Upper lobe of left lung (tissue), 6 donors: ENCODE data around the gene RAB44. TPM values are rescaled to one million over a fixed set of nuclear protein-coding genes. Genes with fewer than 3 reads are reported as not detected.

Source experiments
- ATAC-seq, 2 donors: fragments of 200-7000 bp; cut with Tn5 transposase; one replicate each; pipeline ENCODE4 v1.9.1; 2022; ENCODE audit warnings: mild to moderate bottlenecking in 2 of 2, moderate library complexity in 2 of 2; ENCODE audit not compliant: low FRiP score in 2 of 2
- DNase-seq, 2 donors: peaks; one replicate each; pipeline ENCODE4 v3.0.0-alpha.2; 2019 to 2020
- H3K27ac ChIP-seq, 4 donors: fragments of 200-600 bp; sonication (generic); one replicate each; pipeline ENCODE4 v1.5.1; 2016 to 2019
- H3K27me3 ChIP-seq, 4 donors: fragments of 200-600 bp; sonication (generic); one replicate each; pipeline ENCODE4 v1.5.1; 2017 to 2019
- H3K36me3 ChIP-seq, 4 donors: fragments of 200-600 bp; sonication (generic); one replicate each; pipeline ENCODE4 v1.5.1; 2016 to 2019
- H3K4me1 ChIP-seq, 4 donors: fragments of 200-600 bp; sonication (generic); one replicate each; pipeline ENCODE4 v1.5.1; 2018 to 2019
- H3K4me3 ChIP-seq, 4 donors: fragments of 200-600 bp; sonication (generic); one replicate each; pipeline ENCODE4 v1.5.1; 2017 to 2019; ENCODE audit warnings: mild to moderate bottlenecking in 2 of 4, moderate library complexity in 1 of 4
- H3K9me3 ChIP-seq, 4 donors: fragments of 200-600 bp; sonication (generic); one replicate each; pipeline ENCODE4 v1.5.1; 2018 to 2019
- EP300 ChIP-seq, 4 donors: sonication (generic); formaldehyde crosslinking; IDR thresholded peaks; one replicate each; pipeline ENCODE4 v1.5.1; 2017; ENCODE audit warnings: antibody characterized with exemption in 4 of 4, control low read depth in 2 of 4
- POLR2A ChIP-seq, 4 donors: fragments of 450-650 bp; IDR thresholded peaks; one replicate each; pipeline ENCODE4 v1.5.1; 2016 to 2017; ENCODE audit warnings: antibody characterized with exemption in 4 of 4, mild to moderate bottlenecking in 2 of 4
- POLR2AphosphoS5 ChIP-seq, 2 donors: sonication (generic); formaldehyde crosslinking; IDR thresholded peaks; one replicate each; pipeline ENCODE4 v1.5.1; 2017; ENCODE audit warnings: antibody characterized with exemption in 2 of 2
- WGBS, 2 donors: methylation state at CpG; one replicate each; pipeline ENCODE4 v1.1.5; 2017 to 2018; 5-methylcytosine and 5-hydroxymethylcytosine counted together
- total RNA-seq, 6 donors: library from RNA; depleted of rRNA in 4 of 6; stranded (reverse); fragments of >200 nt in 4 of 6; gene quantifications; one replicate each; pipeline versions ENCODE4 v1.1.0 to v1.2.1, GENCODE V29; 2016 to 2021
- TF ChIP-seq, protein P1 (sequence below), 6 experiments: fragments of 450-650 bp in 4 of 6; fragments of 200-600 bp in 2 of 6; sonication (generic) in 2 of 6; IDR thresholded peaks; one replicate each; pipeline ENCODE4 v1.5.1; 2016 to 2019; ENCODE audit warnings: antibody characterized with exemption in 6 of 6
- donor health status: DM: no; HTN: no; CAD: no; lungs with moderate emphysema.
- donor health status: DM: no; HTN: yes; CAD: no; lungs with severe emphysema.

RAB44 gene
- total RNA-seq, 6 donors from 2014 or later: 0.20 to 3.1 (median 1.2) TPM

DNA sequence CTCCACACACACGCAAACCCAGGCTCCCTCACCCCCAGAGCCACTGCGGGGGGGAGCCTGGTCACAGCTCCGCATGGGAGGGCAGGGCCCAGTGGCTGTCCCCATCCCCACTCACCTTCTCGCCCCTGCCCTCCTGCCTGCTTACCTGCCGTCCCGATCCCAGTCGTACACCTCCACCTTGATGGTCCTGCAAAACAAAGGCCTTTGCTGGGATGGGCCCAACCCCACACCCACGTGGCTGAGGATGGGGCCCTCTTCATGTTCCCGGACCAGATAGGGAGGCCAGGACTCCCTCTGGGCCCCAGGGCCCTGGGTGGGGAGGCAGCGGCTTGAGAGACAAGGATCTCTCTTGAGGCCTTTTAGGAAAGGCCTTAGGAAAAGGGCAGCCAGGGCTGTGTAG lies 67.6 kb downstream of the RAB44 start:
- WGBS, 2 donors: 58 to 83% methylated on average over 5 to 10 of the region's 10 CpGs
- H3K36me3 ChIP-seq: no peaks in the 10 kb centered on the region

DNA sequence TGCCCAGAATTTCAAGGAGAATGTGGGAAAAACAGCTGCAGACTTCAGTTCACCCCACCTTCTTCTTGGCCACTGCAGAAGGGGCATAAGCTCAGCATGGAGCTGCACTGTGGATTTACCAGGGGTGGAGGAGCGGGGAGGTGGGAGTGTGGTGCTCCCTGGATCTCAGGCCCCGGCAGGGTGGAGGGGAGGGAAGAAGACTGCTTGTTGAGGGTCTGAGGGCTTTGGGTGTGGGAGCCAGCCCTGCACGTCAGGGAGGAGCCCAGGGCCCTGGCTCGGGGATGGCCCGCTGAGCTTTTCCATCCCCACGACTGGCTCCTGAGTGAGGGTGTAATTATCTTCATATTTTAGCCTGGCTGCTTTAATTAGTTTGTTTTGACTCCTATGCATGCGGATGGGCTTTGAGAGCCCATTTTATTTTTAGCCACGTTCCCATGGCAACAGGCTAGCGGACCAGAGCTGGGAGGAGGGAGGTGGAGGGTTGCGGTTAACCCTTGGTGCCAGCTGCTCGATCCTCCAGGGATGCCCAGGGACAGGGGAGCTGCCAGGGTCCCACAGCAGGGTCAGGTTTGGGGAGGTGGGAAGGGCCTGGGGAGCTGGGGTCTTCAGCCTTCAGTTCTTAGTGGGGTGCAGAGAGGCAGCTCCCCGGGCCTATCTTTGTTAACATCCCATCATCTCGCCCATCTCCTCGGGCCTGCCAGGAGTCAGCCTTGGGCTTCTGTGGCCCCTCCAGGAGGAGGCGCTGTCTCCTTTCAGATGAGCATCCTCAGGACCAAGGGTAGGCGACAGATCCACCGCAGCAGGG lies 68.2 kb downstream of the RAB44 start:
- Histone ChIP-seq H3K27me3 (no peaks in the 10 kb centered on the region), H3K27ac (no peak overlapping the region), H3K36me3 (no peaks in the 10 kb centered on the region), H3K9me3 (no peaks in the 10 kb centered on the region), H3K4me3 (no peak overlapping the region), H3K4me1 (peaks cover 13 to 21% (median 15%) of the 10 kb centered on the region in 4 donors)
- DNase-seq: peak; percentile 22 to 84
- ATAC-seq: peak; percentile 87 to 91
- TF ChIP-seq, protein P1, sequence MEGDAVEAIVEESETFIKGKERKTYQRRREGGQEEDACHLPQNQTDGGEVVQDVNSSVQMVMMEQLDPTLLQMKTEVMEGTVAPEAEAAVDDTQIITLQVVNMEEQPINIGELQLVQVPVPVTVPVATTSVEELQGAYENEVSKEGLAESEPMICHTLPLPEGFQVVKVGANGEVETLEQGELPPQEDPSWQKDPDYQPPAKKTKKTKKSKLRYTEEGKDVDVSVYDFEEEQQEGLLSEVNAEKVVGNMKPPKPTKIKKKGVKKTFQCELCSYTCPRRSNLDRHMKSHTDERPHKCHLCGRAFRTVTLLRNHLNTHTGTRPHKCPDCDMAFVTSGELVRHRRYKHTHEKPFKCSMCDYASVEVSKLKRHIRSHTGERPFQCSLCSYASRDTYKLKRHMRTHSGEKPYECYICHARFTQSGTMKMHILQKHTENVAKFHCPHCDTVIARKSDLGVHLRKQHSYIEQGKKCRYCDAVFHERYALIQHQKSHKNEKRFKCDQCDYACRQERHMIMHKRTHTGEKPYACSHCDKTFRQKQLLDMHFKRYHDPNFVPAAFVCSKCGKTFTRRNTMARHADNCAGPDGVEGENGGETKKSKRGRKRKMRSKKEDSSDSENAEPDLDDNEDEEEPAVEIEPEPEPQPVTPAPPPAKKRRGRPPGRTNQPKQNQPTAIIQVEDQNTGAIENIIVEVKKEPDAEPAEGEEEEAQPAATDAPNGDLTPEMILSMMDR (IDR thresholded peaks at IDR 0.05): peak; percentile 79 to 92 (median 87)
- TF ChIP-seq EP300 (IDR thresholded peaks at IDR 0.05): no peak
- peak in 1 of 2 donors; percentile 40 for TF ChIP-seq POLR2AphosphoS5 (IDR thresholded peaks at IDR 0.05)
- WGBS, 2 donors: 35 to 44% methylated on average over 15 to 16 of the region's 17 CpGs

More for the DNA sequence above, 67.6 kb downstream of the RAB44 start:
- Histone ChIP-seq H3K4me1 (peaks cover 8 to 17% (median 13%) of the 10 kb centered on the region in 4 donors), H3K27ac (no peak overlapping the region), H3K9me3 (no peaks in the 10 kb centered on the region), H3K4me3 (no peak overlapping the region), H3K27me3 (no peaks in the 10 kb centered on the region)
- ATAC-seq (no peak), DNase-seq (no peak)
- TF ChIP-seq, protein P1 (IDR thresholded peaks at IDR 0.05): no peak
- TF ChIP-seq POLR2A (IDR thresholded peaks at IDR 0.05) (no peak), POLR2AphosphoS5 (IDR thresholded peaks at IDR 0.05) (no peak), EP300 (IDR thresholded peaks at IDR 0.05) (no peak)

DNA sequence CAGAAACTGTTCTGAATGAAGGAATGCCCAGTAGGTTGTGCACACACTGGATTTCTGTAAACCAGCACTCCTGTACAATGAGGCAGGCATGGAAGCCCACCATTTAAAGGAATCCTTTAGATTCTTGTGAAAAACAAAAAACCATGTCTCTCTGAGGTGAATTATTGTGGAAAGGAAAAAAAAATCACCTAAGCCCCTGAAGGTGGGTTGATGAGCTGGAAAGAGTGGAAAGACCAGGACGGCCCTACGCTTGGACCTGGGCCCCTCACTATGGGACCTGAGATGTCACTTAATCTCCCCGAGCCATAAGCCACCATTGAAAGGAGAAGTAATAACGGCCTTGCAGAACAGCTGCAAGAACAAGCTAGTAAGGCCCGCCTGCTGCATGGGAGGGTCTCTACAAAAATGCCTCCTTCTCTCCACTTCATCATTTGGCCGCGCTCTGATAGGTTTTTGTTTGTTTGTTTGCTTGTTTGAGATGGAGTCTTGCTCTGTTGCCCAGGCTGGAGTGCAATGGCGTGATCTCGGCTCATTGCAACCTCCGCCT lies 68.8 kb downstream of the RAB44 start:
- no peaks in the 10 kb centered on the region for H3K9me3 ChIP-seq
- WGBS, 2 donors: 81 to 88% methylated on average over 10 of the region's 10 CpGs
- no peaks in the 10 kb centered on the region for H3K27me3 ChIP-seq
- H3K4me3 ChIP-seq: no peak overlapping the region
- TF ChIP-seq, protein P1 (IDR thresholded peaks at IDR 0.05): no peak
- TF ChIP-seq POLR2AphosphoS5 (IDR thresholded peaks at IDR 0.05) (no peak), EP300 (IDR thresholded peaks at IDR 0.05) (no peak)
- no peak overlapping the region for H3K27ac ChIP-seq
- ATAC-seq (no peak), DNase-seq (no peak)
- H3K4me1 ChIP-seq: peaks cover 13 to 21% (median 16%) of the 10 kb centered on the region in 4 donors
- no peaks in the 10 kb centered on the region for H3K36me3 ChIP-seq

DNA sequence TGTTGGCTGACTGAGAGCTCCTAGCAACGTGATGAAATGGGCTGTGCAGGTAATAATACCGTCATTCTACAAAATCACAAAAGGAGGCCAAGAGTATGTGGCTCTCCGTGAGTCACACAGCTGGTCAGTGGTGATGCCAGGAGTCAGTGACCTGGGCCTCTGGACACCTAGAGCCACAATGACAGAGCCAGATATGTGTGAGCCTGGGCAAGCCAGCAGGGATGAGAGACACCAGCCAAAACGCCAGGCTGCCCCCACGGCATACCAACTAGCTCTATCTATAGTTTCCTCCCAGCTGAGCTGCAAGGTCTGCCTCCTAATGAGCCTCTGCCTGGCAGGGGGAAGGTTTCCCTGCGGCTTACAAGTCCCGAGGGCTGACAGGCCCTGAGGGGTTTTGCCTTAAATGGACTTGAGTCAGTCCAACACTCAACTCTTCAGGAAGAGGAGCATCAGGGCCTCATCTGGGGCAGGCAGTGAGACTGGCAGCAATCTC lies 71.6 kb downstream of the RAB44 start:
- peak in 1 of 2 donors; percentile 36 for DNase-seq
- no peak for ATAC-seq
- Histone ChIP-seq H3K27ac (peak overlapping the region; percentile 28 to 70 (median 45)), H3K27me3 (no peaks in the 10 kb centered on the region), H3K36me3 (no peaks in the 10 kb centered on the region), H3K4me1 (peaks cover 13 to 21% (median 16%) of the 10 kb centered on the region in 4 donors), H3K4me3 (no peak overlapping the region), H3K9me3 (no peaks in the 10 kb centered on the region)
- WGBS, 2 donors: 69 to 73% methylated on average over 5 to 7 of the region's 7 CpGs
- TF ChIP-seq, protein P1 (IDR thresholded peaks at IDR 0.05): no peak
- TF ChIP-seq POLR2A (IDR thresholded peaks at IDR 0.05) (no peak), EP300 (IDR thresholded peaks at IDR 0.05) (no peak), POLR2AphosphoS5 (IDR thresholded peaks at IDR 0.05) (no peak)
